ENCODE results near the gene MED13L.
A peak's percentile ranks its signal among the peaks of the same experiment; 100 is the strongest.

The MED13L gene

DNA sequence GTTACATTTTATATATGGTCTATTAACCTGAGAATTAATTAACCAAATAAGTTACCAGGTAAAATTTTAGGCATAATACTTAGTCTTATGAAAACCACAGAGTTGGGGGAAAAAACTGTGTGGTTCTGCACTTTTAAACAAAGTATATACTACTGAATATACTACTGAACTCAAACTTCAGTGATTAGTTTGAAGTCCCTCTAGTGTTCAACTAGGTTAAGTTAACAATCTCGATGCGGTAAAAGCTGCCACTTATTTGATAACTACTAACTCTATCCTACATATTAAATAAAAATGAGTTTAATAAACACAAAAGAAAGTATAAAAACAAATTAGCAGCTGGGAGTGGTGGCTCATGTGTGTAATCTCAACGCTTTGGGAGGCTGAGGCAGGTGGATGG lies 56.7 kb downstream of the MED13L start:
- TF ChIP-seq, protein P1, sequence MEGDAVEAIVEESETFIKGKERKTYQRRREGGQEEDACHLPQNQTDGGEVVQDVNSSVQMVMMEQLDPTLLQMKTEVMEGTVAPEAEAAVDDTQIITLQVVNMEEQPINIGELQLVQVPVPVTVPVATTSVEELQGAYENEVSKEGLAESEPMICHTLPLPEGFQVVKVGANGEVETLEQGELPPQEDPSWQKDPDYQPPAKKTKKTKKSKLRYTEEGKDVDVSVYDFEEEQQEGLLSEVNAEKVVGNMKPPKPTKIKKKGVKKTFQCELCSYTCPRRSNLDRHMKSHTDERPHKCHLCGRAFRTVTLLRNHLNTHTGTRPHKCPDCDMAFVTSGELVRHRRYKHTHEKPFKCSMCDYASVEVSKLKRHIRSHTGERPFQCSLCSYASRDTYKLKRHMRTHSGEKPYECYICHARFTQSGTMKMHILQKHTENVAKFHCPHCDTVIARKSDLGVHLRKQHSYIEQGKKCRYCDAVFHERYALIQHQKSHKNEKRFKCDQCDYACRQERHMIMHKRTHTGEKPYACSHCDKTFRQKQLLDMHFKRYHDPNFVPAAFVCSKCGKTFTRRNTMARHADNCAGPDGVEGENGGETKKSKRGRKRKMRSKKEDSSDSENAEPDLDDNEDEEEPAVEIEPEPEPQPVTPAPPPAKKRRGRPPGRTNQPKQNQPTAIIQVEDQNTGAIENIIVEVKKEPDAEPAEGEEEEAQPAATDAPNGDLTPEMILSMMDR (conservative IDR thresholded peaks at IDR 0.05; ENCODE audit: low read length), result 0 out of 2 replicates have a peak, but pooled peaks have one; percentile 2
- DNase-seq (ENCODE audit: low read depth), result no peak
- H3K4me3 ChIP-seq (ENCODE audit: low read length), result no peak overlapping the region

DNA sequence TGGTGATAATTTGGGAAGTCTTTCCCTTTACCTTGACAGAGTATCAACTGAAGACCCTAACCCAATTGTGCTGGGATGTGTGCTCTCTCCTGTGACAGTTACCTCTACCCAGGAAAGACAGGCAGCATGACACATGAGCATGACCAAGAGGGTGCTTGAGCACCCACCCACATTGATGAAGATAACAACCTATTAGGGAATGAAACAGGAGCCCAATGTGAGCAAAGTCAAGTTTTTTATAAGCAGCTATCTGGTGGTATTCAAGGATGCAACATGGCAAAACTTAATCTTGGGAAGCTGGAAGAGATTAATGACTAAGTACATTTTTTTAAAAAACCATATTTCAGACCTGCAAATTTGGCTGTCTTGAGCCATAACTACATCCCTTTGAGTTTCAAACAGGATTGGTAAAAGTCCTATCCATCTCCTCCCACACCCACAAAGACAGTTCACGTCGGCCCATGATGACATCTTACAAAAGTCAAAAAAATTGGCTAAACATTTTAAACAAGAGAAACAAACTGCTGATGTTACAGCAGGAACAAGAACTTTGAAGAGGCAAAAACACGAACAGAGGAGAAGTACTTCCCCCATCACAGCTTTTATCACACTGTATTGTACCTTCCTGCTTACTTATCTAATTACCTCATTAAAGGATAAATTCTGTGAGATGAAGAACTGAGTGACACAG lies 60.3 kb downstream of the MED13L start:
- TF ChIP-seq, protein P1 (conservative IDR thresholded peaks at IDR 0.05; ENCODE audit: low read length), result no peak
- H3K4me3 ChIP-seq (ENCODE audit: low read length), result no peak overlapping the region
- DNase-seq (ENCODE audit: low read depth), result no peak

DNA sequence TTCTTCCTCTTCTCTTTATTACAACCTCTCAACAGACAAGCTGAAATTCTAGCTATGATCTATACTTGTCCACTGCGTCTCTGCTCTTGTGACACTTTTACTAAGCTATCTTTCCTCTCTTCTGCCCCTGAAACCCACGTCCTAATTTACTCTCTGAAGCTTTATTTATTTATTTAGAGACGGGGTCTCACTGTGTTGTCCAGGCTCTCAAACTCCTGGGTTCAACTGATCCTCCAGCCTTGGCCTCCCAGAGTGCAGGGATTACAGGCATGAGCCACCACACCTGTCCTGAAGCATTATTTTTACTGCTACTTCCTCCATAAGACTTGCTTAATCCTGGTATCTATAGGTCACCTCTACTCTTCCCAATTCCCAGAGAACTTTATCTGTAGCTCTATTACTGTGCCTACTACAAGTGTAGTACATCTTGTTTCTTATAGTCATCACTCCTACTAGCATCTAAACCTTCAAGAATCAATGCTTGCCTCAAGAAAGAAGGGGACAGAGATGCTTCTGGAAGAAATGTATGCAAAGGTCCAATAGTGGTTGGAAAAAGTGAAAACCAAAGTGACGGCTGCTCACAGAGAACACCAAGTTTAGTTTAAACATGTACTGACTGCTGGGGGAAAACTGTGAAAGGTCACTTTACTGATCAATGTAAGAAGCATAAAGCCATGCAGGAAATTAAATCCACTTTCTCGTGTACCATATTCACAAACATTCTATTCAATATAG lies 61.3 kb downstream of the MED13L start:
- TF ChIP-seq, protein P1 (conservative IDR thresholded peaks at IDR 0.05; ENCODE audit: low read length), result no peak
- H3K4me3 ChIP-seq (ENCODE audit: low read length), result no peak overlapping the region
- no peak for DNase-seq (ENCODE audit: low read depth)

DNA sequence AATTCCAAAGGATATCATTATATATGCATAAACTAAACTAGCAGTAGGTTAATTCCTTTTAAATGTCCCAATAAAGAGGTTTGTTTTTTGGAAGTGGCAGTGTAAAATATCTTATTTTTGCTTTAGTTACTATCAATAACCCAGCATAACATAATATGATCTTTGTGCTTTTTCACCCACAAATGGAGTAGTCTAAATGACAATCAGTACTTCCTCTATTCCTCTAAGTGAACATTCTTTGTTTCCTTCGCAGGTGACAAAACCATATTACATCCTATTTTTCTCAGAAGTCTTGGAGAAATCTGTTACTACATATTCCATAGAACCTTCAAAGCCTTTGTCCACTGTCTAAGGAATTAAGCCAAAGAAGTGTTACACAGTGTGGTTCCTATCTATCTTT lies 62.5 kb downstream of the MED13L start:
- DNase-seq (ENCODE audit: low read depth), result no peak
- TF ChIP-seq, protein P1 (conservative IDR thresholded peaks at IDR 0.05; ENCODE audit: low read length), result no peak
- no peak overlapping the region for H3K4me3 ChIP-seq (ENCODE audit: low read length)

DNA sequence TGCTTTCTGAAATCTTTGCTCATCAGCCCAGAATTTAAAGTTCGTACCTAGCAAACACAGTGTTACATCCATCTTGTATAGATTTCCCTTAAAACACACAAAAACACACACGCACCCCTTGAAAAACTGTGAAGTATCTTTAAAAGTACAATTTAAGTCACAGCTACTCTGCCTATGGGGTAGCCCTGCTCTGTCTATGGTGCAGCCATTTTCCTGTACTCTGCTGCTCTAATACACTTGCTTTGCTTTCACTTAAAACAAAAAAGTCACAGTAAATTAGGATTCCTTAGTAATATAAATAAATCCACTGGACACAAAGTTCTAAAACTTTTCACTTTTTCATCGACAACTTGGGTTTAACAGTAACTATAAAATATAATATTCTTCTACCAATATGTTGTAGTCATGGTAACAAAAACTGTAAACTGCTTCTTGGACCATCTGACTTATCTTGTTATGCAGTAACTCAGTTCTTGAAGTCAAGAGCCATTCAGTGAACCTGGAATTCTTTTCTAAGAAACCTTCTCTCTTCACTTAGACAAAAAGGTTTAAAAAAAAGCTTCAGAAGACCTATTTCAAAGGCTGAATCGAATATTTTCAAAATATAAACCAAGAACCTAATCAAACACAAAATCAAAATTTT lies 63.5 kb downstream of the MED13L start:
- no peak overlapping the region for H3K4me3 ChIP-seq (ENCODE audit: low read length)
- no peak for DNase-seq (ENCODE audit: low read depth)
- TF ChIP-seq, protein P1 (conservative IDR thresholded peaks at IDR 0.05; ENCODE audit: low read length), result no peak

DNA sequence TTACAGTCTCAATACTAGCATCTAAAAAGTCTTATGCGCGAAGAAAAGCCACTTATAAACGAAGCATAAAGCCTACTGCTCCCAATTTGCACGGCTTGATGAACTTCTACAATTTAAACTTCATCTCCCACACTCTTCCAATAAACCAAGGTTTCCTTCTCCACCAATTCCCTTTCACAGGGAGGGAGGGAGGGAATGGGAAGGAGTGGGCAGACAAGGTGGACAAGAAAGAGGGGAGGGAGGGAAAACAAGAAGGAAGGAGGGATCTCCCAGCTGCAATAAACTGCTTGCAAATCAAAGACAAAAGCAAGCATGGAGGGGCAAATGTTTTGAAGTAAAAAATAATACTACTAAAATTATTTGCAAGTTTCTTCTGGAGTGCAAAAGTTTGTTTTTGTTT lies 64.5 kb downstream of the MED13L start:
- no peak for DNase-seq (ENCODE audit: low read depth)
- TF ChIP-seq, protein P1 (conservative IDR thresholded peaks at IDR 0.05; ENCODE audit: low read length), result no peak
- no peak overlapping the region for H3K4me3 ChIP-seq (ENCODE audit: low read length)
